Endometrial microvascular endothelial cells (primary cell): ENCODE results near the gene HRCT1. TPM values are rescaled to one million over a fixed set of nuclear protein-coding genes. Genes with fewer than 3 reads are reported as not detected.
"Not testable (repeated sequence)": the region's sequence is repeated elsewhere in the genome, so short reads cannot be mapped to it uniquely, and the experiment has no call there.

Experiments
- in situ Hi-C: cut with HindIII; loops from 2 replicates; pipeline ENCODE4 v1.10.0; 2017; ENCODE audit warnings: low sequenced_read_pairs, low pct_unique_long_range_greater_than_20kb; ENCODE audit errors: inconsistent ontology term
- total RNA-seq: library from RNA; depleted of rRNA; stranded (reverse); fragments of >200 nt; gene quantifications from one replicate; pipeline ENCODE4 v1.2.3, GENCODE V29; 2015; ENCODE audit errors: inconsistent ontology term

HRCT1 gene
- total RNA-seq, 1 donor from 2014 or later, result 0.19 TPM

DNA sequence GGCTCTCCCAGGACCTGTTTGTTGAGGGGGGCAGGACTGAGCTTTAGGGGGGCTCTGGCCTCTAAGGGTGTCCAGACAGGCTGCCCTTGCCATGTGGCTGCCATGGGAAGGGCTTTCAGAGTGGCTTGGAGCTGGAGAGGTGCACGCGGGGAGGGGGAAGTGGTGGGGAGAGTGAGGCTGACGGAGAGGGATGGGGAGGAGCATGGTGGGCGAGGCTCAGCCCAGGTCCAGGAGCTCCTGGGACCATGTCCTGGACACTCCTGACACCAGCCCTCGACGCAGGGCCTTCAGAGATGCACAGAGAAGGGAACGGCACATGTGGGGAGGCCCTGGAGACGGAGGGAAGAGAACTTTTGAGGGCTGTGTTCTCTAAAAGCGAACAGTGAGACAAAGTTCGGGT, 5.7 kb downstream of the HRCT1 start:
- in situ Hi-C loops, result no loop called here

DNA sequence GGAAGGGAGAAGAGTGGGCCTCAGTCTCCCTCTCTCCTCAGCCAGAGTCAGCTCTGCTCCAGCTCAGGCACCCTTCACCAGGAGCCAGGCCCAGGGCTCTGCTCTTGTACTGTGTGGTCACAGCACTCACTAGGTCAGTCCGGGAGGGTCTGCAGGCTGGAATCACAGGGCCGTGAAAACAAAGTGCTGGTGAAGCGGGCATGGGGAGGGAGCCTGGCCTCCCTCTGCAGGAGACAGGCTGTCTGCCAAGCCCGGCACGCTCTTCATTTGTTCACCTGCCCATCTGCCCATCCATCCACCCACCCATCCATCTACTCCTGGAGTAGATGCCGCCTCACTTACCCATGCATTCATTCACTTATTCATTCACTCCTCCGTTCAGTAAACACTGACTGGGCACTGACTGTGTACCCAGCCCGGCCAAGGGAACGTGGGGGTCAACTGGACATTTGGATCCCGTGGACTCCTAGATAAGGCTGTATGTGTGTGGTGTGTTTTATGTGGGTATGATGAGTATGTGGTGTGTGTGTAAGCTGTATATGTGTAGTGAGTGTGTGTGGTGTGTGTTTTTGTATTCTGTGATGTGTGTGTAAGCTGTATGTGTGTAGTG, 6.9 kb downstream of the HRCT1 start:
- in situ Hi-C loops, result no loop called here

- in situ Hi-C loops, result not testable (repeated sequence)
These were observed 7.4 kb downstream of the HRCT1 start for GRCh38 chr9:35913429-35913828.

- in situ Hi-C loops, result no loop called here
These were observed 8.4 kb downstream of the HRCT1 start for GRCh38 chr9:35914301-35914807.

- in situ Hi-C loops, result no loop called here
These were observed 9.8 kb downstream of the HRCT1 start for GRCh38 chr9:35915681-35916294.

DNA sequence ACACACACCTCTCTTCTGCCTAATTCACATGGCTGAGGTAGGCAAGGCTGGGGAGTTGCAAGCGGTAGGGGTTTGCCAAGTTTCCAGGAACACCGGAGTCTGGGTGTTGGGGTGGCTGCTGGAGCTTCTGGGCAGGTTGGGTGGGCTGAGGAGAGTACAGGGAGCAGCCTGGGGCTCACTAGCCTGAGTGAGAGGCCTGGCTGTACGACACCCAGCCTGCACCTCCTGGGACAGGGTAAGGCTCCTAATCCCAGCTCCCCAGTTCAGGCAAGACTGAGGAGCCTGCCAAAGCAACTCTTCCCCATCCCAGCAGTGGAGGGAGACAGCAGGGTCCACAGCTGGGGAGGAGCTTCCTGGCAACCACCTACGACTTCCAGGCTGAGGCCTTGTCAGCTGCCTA, 11.3 kb downstream of the HRCT1 start:
- in situ Hi-C loops, result no loop called here

- in situ Hi-C loops, result no loop called here
These were observed 12.8 kb downstream of the HRCT1 start for GRCh38 chr9:35918780-35919179.

- in situ Hi-C loops, result no loop called here
These were observed 13.4 kb downstream of the HRCT1 start for GRCh38 chr9:35919212-35920008.

DNA sequence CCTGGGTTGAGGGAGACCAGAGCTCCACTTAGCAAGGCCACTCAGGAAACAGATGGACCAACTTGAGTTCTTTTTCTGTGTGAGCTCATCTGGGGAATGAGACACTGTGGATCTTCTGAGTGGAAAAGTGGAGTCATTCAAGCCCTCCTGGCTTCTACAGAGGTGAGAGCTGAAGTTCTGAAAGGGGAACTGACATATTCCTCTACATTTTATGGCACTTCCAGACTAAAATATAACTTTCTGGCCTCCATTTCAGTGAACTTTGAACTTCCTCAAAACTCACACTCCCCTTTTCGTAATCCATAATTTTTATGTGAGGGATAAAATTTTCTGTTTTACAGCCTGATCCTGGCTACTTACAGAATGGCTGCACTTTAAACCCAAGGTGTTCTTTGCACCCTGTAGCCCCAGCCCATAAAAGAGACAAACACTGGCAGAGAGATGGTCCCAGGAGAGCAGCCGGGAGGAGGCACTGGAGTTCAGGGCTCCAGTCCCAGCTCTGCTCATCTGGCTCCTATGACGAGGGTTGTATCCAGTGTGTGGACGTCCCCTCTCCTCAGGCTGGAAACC, 14.1 kb downstream of the HRCT1 start:
- in situ Hi-C loops, result no loop called here

- in situ Hi-C loops, result no loop called here
These were observed 17.6 kb downstream of the HRCT1 start for GRCh38 chr9:35923598-35923926.

DNA sequence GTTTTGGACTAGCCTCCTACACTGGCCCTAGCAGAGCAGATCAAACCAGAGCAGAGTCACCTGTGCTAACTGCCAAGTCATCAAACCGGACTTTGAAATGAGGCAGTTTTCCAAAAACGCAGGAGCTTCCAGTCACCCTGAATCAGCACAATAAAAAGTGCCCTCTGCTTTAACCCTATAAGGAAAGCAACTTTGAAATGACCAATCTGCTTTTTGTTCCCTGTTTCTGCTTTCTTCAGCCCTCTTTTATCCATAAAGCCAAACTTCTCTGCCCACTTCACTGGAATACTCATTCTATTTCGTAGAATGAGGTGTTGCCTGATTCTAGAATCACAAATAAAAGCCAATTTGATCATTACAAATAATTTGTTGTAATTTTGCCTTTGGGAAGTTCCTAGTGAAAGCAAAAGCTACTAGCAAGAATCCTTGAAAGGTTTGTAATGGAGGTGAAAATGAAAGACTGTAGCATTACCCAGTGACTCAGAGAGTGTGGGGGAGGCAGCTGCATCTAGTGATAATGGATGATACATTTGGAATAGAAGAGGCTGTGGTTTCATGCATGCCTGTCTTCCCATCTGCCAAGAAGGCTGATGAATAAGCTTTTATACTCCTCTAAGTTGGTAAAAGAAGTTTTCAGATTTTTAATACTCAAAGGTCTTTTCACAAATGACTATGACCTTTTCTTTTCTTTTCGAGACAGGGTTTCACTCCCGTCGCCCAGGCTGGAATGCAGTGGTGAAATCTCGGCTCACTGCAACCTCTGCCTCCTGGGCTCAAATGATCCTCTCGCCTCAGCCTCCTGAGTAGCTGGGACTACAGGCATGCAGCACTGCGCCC, 18.1 kb downstream of the HRCT1 start:
- in situ Hi-C loops, result no loop called here

DNA sequence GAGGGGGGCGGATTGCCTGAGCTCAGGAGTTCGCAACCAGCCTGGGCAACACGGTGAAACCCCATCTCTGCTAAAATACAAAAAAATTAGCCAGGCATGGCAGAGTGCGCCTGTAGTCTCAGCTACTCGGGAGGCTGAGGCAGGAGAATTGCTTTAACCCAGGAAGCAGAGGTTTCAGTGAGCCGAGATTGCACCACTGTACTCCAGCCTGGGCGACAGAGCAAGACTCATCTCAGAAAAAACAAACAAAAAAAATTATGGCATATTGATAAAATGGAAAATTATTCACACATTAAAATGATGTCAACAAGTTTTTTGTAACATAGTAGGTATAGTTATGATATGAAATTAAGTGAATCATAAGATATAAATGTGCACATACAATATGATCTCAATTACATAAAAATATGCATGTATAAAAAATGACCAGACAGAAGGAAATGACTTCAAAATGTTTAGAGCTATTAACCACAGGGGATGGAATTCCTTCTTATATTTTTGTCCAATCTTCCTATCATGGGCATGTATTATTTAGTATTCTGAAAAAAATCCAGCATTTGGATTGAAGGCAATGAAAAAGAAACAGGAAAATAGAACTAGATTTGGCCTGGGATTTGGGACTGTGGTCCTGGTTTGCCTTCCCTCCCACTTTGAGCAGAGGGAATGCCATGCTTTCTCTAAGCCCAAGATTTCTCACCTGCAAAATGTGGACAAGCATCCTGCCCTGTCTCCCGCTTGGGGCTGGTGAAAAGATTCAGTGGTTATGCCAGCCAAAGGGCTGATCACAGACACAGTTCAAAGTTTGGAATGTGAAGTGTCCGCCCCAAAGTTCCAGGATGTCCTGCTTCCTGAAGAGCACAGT, 22.8 kb downstream of the HRCT1 start:
- in situ Hi-C loops, result no loop called here

GRCh38 chr9:35929453-35929718, 23.4 kb downstream of the HRCT1 start:
- in situ Hi-C loops, result no loop called here

- in situ Hi-C loops, result no loop called here
These were observed 24.5 kb downstream of the HRCT1 start for GRCh38 chr9:35930521-35930920.

GRCh38 chr9:35930989-35931388, 25.0 kb downstream of the HRCT1 start:
- in situ Hi-C loops, result no loop called here

DNA sequence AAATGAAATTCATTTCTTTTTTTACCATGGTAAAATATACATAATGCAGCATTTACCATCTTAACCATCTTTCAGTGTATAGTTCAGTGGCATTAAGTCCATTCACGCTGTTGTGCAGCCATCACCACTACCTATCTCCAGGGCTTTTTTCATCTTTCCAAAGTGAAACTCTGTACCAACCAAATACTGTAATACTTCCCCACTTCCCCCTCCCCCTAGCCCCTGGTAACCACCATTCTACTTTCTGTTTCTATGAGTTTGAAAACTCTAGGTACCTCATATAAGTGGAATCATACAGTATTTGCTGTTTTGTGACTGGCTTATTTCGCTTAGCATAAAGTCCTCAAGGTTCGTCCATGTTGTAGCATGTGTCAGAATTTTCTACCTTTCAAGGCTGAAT, 26.7 kb downstream of the HRCT1 start:
- in situ Hi-C loops, result no loop called here

- in situ Hi-C loops, result no loop called here
These were observed 27.6 kb downstream of the HRCT1 start for GRCh38 chr9:35933550-35934067.

- in situ Hi-C loops, result not testable (repeated sequence)
These were observed 28.1 kb downstream of the HRCT1 start for GRCh38 chr9:35934069-35934468.
